ENCODE data around the gene RGS5.

Gene RGS5

GRCh38 chr1:163178628-163179027 is 24.1 kb downstream of the RGS5 start:
- DNase-seq: no peak

GRCh38 chr1:163176797-163177196 is 25.9 kb downstream of the RGS5 start:
- no peak for DNase-seq

GRCh38 chr1:163174524-163175437 is 27.9 kb downstream of the RGS5 start:
- DNase-seq: peak; percentile 53

- no peak for DNase-seq
These were observed 29.6 kb downstream of the RGS5 start for GRCh38 chr1:163173121-163173520.

DNA sequence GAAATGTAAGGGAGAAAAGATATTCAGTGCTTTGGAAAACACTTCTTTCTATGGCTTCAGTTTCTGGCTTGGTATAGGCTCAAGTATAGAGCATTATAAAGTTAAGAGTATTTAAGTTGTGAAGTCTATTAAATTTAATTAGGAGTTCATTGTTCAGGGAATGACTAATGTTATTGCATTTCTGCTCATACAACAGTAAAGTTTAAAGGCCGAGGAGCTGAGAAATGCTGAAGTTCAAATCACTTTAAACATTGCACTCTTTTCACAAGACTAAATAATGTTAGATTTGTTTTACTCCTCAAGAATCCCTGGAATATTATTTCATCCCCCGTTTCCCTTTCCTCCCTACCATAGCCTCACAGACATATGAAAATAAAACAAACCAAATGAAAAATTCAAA is 30.1 kb downstream of the RGS5 start:
- DNase-seq: no peak

DNA sequence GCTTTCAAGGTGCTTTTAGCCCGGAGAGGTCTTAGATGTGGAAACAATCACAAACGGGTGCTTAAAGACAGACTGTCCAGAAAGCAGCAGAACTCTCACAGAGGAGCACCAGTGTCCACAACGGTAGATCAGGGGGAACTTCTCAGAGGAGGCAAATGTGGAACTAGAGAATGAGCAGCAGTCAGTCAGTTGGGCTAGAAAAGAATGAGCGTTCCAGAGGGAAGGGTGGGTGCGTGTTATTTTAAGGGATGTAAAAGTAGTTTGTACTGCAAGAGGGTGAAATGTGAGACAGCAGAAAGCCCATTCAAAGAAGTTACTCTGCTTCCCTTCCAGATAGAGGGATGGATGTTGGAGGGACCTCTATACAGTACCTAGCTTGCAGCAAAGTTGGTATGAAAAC is 30.9 kb downstream of the RGS5 start:
- no peak for DNase-seq

GRCh38 chr1:163170975-163171676 is 31.6 kb downstream of the RGS5 start:
- DNase-seq: no peak

DNA sequence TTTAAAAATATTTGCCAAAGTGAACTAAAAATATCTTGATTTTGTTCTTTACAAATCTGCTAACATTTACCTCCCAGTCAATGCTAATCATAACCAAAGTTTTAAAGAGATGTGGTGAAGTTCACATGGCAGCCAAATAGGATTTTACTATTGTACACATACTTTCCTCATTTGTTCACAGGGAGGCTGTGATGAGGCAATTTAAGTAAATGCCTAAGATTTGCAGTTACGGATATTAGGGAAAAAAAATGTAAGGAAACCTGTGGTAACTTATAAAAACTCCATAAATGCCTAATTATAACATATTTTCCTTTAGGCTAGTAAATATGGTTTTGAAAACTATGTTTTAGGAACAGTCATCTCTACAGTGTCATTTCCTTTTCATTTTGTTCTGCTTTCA is 32.4 kb downstream of the RGS5 start:
- DNase-seq: no peak

- no peak for DNase-seq
These were observed 33.2 kb downstream of the RGS5 start for GRCh38 chr1:163169553-163169952.

DNA sequence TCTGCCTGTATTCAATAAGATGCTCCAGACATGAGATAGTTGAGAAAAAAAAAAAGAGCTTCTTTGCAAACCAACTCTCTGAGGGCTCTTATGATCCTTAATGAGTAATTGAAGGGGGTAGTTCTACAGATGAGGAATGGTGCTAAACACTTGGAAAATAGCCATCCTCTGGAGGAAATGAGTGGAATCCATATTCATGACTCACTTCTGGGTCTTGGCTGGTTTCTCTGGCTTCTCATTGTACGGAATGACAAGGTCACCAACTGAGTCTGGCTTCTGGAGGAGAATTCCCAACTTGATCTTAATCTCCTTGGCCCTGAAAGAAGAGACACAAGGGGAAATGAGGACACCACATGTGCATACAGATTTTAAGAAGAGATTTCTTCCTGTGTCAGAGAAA is 34.7 kb downstream of the RGS5 start:
- DNase-seq: no peak

GRCh38 chr1:163166886-163167555 is 35.7 kb downstream of the RGS5 start:
- DNase-seq: no peak

GRCh38 chr1:163165119-163165518 is 37.6 kb downstream of the RGS5 start:
- DNase-seq: no peak

- no peak for DNase-seq
These were observed 38.7 kb downstream of the RGS5 start for GRCh38 chr1:163163881-163164582.

GRCh38 chr1:163163163-163163562 is 39.6 kb downstream of the RGS5 start:
- DNase-seq: no peak

DNA sequence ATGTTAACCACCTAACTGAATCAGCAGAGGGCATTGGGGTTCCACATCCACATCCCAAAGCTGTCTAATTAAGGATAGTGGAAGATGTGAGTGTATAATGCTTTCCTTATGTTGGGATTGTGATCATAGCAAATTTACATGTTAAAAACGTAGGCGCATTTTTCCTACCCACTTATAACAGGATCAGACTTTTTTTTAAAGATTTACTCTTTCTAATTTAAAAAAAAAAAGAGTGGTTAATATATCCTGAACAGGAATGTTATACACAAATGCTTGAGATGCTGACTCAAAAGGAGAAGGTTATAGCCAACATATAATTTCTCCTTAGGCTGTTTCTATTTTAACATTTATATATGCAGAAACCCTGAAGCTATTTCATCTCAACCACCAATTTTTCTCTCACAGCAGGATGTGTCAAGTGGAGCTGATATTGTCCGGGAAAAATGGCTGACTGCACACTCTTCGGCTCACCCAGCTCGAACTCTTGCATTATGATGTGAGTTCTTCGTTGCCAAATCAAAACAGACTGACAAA is 40.3 kb downstream of the RGS5 start:
- DNase-seq: no peak

GRCh38 chr1:163161841-163162240 is 40.9 kb downstream of the RGS5 start:
- DNase-seq: no peak

DNA sequence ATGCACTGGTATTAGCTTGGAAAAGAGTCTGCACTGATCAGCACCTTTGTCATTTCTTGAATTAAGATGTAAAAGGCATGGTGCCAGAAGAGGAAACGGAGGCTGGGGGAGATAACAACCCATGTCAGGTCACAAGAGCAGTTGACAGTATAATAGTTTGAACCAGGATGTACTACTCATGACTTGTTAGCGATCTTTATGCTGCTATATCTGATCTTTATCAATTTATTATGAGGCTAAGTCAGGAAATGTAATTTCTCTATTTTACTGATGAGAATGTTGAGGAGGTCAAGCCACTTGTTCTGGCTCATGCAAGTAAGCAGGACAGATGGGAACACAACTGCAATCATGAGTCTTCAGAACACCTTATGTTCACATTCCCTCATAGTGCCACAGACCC is 41.4 kb downstream of the RGS5 start:
- no peak for DNase-seq

- DNase-seq: no peak
These were observed 47.1 kb downstream of the RGS5 start for GRCh38 chr1:163155606-163156005.

DNA sequence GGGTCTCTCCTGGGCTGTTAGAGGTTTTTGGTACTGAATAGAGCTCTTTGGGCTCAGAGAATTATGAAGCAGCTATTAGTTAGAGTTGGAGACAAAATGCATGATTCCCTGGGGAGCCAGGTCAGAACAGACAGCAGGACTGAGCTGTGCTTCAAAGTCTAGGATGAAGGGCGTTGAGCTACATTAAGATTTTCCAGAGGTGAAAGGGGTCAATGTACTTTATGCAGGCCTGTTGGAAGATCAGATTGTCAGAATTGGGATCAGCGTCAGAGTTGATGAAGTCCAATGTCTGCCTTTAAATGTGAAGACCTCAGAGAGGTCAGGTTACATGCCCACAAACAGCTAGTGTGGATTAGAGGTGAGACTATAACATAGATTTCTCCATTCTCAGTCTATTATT is 53.8 kb downstream of the RGS5 start:
- DNase-seq: no peak

DNA sequence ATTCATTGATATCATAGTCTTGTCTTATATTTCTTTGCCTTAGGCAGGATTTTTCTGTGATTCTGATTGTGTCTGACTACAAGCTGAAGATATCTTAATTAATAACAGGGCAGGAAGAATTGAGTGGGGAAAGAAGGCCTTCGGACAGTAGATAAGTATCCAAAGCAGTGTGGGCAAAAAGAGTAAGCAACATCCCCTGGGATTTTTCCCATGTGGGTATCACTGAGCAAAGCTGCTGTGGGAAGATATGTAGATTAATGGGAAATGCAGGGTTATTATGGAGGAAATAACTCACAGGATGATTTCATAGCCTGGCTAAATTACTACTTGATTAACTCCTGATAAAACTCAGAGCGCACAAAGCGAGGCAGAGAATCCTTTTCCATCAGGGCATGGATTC is 55.7 kb downstream of the RGS5 start:
- no peak for DNase-seq

DNA sequence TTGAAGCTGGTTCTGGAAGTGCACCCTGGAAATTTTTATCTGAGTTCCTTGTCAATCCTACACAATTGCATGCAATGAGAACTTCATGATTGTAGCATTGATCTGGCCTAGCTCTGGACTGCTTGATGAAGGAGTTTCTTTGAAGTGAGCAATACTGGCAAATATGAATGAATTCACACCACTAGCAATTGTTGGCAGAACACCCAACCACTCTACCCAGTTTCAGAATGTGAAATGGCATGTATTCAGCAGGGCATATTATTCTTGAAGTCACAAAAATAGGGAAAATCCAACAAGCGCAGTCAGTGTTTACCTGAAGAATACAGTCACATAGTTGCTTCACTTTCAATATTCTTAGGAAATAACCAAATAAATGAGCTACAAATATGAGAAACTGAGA is 57.3 kb downstream of the RGS5 start:
- no peak for DNase-seq

GRCh38 chr1:163144418-163144817 is 58.3 kb downstream of the RGS5 start:
- DNase-seq: no peak

DNA sequence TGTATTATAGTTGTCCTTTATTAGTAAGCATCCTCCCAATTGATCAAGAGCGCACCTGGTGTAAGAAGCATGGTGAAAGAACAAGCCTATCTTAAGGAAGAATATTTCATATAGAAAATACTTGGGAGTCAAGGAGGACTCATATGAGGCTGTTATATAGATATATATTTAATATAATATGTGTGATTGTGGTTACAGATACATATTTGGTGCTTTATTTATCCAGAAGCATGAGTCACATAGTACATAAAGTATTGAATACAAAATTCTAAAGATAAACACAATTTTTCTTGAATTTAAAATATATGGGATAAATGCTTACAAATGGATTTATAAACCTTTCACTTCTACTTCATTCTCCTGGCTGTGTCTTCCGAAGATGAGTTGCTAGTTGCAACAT is 60.6 kb downstream of the RGS5 start:
- DNase-seq: no peak

All from activated CD4-positive, alpha-beta T cell treated with anti-CD3 and anti-CD28 coated beads, Interleukin-2, Interleukin-6, amounts not matched to agents 100 ng/mL and 50 ng/mL, durations not matched to agents 16 hours and 8 hours (primary cell).